ENCODE measurements around the gene METTL6. TPM values are rescaled to one million over a fixed set of nuclear protein-coding genes. Genes with fewer than 3 reads are reported as not detected.

METTL6 gene
- total RNA-seq, 1 experiment from 2014 or later, result 18.9 TPM

- Mint-ChIP-seq H3K4me1 (ENCODE audit: low read depth, unreplicated experiment) (peaks cover 12% of the 10 kb centered on the region), H3K4me3 (ENCODE audit: unreplicated experiment) (no peak overlapping the region), H3K36me3 (ENCODE audit: insufficient read depth, unreplicated experiment) (no peaks in the 10 kb centered on the region), H3K27me3 (ENCODE audit: insufficient read depth, unreplicated experiment) (no peaks in the 10 kb centered on the region), H3K9me3 (ENCODE audit: unreplicated experiment) (no peaks in the 10 kb centered on the region), H3K27ac (ENCODE audit: unreplicated experiment) (no peak overlapping the region)
- Histone ChIP-seq H3K4me1 (peaks cover 5% of the 10 kb centered on the region), H3K27me3 (replicated peaks; ENCODE audit: control insufficient read depth, insufficient read depth, low read length) (no peaks in the 10 kb centered on the region), H3K9me3 (no peaks in the 10 kb centered on the region), H3K4me3 (ENCODE audit: low read depth, low read length) (no peak overlapping the region), H3K36me3 (ENCODE audit: control insufficient read depth, insufficient read depth, low read length) (no peaks in the 10 kb centered on the region)
- intact Hi-C loops (cut with micrococcal nuclease; ENCODE audit: unreplicated experiment), result loop anchor here (10.0 kb wide), 1 partner anchor 101 kb away; no protein-coding TSS in a partner anchor
- no peak for DNase-seq
- POLR2A ChIA-PET, result no interaction called here
- BruUV-seq (replicated peaks), result no TSS peak
- no peak for TF ChIP-seq CTCF (IDR thresholded peaks at IDR 0.05; ENCODE audit: insufficient read depth in 1 of 2, low read depth in 1 of 2, low read length in 1 of 2, severe bottlenecking in 1 of 2, unreplicated experiment in 1 of 2)
- CTCF ChIA-PET, result interaction anchor here (0.5 kb wide), 1 partner anchor 43 kb away, joined by 5 read pairs; no protein-coding TSS in a partner anchor
Measured at GRCh38 chr3:15453991-15454625, 26.8 kb upstream of the METTL6 start.

GRCh38 chr3:15453501-15453900, 26.2 kb upstream of the METTL6 start:
- Mint-ChIP-seq H3K27ac (ENCODE audit: unreplicated experiment) (no peak overlapping the region), H3K4me3 (ENCODE audit: unreplicated experiment) (no peak overlapping the region), H3K9me3 (ENCODE audit: unreplicated experiment) (no peaks in the 10 kb centered on the region), H3K36me3 (ENCODE audit: insufficient read depth, unreplicated experiment) (no peaks in the 10 kb centered on the region), H3K4me1 (ENCODE audit: low read depth, unreplicated experiment) (peaks cover 12% of the 10 kb centered on the region), H3K27me3 (ENCODE audit: insufficient read depth, unreplicated experiment) (no peaks in the 10 kb centered on the region)
- Histone ChIP-seq H3K9me3 (no peaks in the 10 kb centered on the region), H3K27me3 (replicated peaks; ENCODE audit: control insufficient read depth, insufficient read depth, low read length) (no peaks in the 10 kb centered on the region), H3K36me3 (ENCODE audit: control insufficient read depth, insufficient read depth, low read length) (no peaks in the 10 kb centered on the region), H3K4me1 (peaks cover 5% of the 10 kb centered on the region), H3K4me3 (ENCODE audit: low read depth, low read length) (no peak overlapping the region)
- TF ChIP-seq CTCF (IDR thresholded peaks at IDR 0.05; ENCODE audit: insufficient read depth in 1 of 2, low read depth in 1 of 2, low read length in 1 of 2, severe bottlenecking in 1 of 2, unreplicated experiment in 1 of 2), result no peak
- no TSS peak for BruUV-seq (replicated peaks)
- intact Hi-C loops (cut with micrococcal nuclease; ENCODE audit: unreplicated experiment), result loop anchor here (10.0 kb wide), 1 partner anchor 101 kb away; no protein-coding TSS in a partner anchor
- POLR2A ChIA-PET, result no interaction called here
- CTCF ChIA-PET, result no interaction called here
- DNase-seq, result no peak

GRCh38 chr3:15452961-15453360, 25.6 kb upstream of the METTL6 start:
- Histone ChIP-seq H3K9me3 (no peaks in the 10 kb centered on the region), H3K4me3 (ENCODE audit: low read depth, low read length) (no peak overlapping the region), H3K36me3 (ENCODE audit: control insufficient read depth, insufficient read depth, low read length) (no peaks in the 10 kb centered on the region), H3K27me3 (replicated peaks; ENCODE audit: control insufficient read depth, insufficient read depth, low read length) (no peaks in the 10 kb centered on the region), H3K4me1 (no peaks in the 10 kb centered on the region; the same call in 1 of the 2 replicates)
- no TSS peak for BruUV-seq (replicated peaks)
- H3K36me3 Mint-ChIP-seq (ENCODE audit: insufficient read depth, unreplicated experiment), result no peaks in the 10 kb centered on the region
- no peak overlapping the region for H3K27ac Mint-ChIP-seq (ENCODE audit: unreplicated experiment)
- ChIA-PET POLR2A (no interaction called here), CTCF (interaction anchor here (0.6 kb wide), 2 partner anchors 19 to 619 kb away, joined by 3 read pairs; no protein-coding TSS in a partner anchor)
- no peak for DNase-seq
- H3K4me1 Mint-ChIP-seq (ENCODE audit: low read depth, unreplicated experiment), result peaks cover 7% of the 10 kb centered on the region
- H3K9me3 Mint-ChIP-seq (ENCODE audit: unreplicated experiment), result no peaks in the 10 kb centered on the region
- no peak for TF ChIP-seq CTCF (IDR thresholded peaks at IDR 0.05; ENCODE audit: insufficient read depth in 1 of 2, low read depth in 1 of 2, low read length in 1 of 2, severe bottlenecking in 1 of 2, unreplicated experiment in 1 of 2)
- no peaks in the 10 kb centered on the region for H3K27me3 Mint-ChIP-seq (ENCODE audit: insufficient read depth, unreplicated experiment)
- H3K4me3 Mint-ChIP-seq (ENCODE audit: unreplicated experiment), result no peak overlapping the region
- intact Hi-C loops (cut with micrococcal nuclease; ENCODE audit: unreplicated experiment), result loop anchor here (10.0 kb wide), 1 partner anchor 102 kb away; no protein-coding TSS in a partner anchor
